Mononuclear cell (primary cell): ENCODE results near the gene FBXL14. TPM values are rescaled to one million over a fixed set of nuclear protein-coding genes. Genes with fewer than 3 reads are reported as not detected.
"Not testable (repeated sequence)": the region's sequence is repeated elsewhere in the genome, so short reads cannot be mapped to it uniquely, and the experiment has no call there.

Experiments used
- H3K27me3 ChIP-seq: 2 replicates; pipeline ENCODE4 v1.6.0; 2011; ENCODE audit warnings: low read length, control low read depth; ENCODE audit not compliant: insufficient read depth
- H3K4me1 ChIP-seq: 2 replicates; pipeline ENCODE4 v1.5.1; 2011; ENCODE audit warnings: mild to moderate bottlenecking, low read length, control low read depth; ENCODE audit not compliant: insufficient read depth
- H3K4me3 ChIP-seq: 2 replicates; pipeline ENCODE4 v1.5.1; 2011; ENCODE audit warnings: mild to moderate bottlenecking, low read length, moderate library complexity
- H3K9me3 ChIP-seq: 2 replicates; pipeline ENCODE4 v1.5.1; 2011; ENCODE audit warnings: low read depth, mild to moderate bottlenecking, control low read depth, low read length
- total RNA-seq: library from RNA; depleted of rRNA; stranded (reverse); fragments of >200 nt; gene quantifications from one replicate; pipeline ENCODE4 v1.2.3, GENCODE V29; 2012

The FBXL14 gene
- total RNA-seq, 1 donor: 21.1 TPM

DNA sequence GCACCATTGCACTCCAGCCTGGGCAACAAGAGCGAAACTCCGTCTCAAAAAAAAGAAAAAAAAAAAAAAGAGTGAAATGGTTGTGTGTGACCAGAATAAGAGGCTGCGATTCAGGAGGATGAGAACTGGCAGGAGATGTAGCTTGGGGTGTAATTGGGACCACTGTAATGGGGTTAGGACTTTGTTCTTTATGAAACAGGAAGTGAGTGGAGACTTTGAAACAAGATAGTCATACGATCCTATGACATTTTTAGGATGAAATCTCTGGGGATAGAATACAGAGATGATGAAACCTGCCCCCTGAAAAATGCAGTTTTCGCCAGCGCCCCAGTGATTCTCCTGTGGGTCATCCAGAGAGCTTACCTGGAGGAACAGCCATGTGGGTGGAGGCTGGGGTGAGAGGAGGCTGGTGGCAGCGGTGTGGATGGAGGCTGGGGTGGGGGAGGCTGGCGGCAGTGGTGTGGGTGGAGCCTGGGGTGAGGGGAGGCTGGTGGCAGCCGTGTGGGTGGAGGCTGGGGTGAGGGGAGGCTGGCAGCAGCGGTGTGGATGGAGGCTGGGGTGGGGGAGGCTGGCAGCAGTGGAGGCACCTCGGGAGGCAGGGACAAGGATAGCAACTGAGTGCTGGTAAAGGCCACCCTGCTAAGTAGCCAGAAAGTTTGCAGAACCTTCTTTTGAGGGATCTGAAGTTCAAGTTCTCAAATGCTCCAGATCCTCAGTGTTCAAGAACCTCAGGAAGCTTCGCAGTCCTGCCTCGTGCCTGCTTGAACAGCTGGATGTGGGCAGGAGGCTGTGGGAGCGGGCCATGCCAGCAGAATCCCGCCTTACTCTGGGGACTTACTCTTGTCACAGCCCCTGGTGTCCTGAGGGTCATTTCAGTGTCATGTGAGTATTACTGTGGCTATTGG is 20.2 kb downstream of the FBXL14 start:
- Histone ChIP-seq H3K4me3 (no peak overlapping the region), H3K9me3 (no peaks in the 10 kb centered on the region), H3K4me1 (no peaks in the 10 kb centered on the region), H3K27me3 (no peaks in the 10 kb centered on the region)

DNA sequence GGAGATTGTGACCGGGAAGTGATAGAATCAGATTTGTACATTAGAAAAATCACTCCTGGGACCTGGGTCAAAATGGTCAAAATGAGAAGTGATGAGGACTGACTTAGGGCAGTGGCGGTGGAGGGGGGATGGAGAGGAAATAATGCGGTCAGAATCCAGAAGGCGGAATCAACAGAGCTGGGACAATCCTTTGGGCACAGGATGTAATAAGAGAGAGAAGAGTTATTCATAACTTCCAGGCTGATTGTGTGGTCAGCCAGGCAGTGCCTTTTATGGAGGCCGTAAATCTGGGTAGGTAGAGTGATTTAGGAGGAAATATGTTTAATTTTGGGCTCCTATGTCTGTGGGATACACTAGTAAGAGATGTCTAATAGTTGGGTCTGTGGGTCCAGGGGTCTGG is 21.6 kb downstream of the FBXL14 start:
- Histone ChIP-seq H3K9me3 (no peaks in the 10 kb centered on the region), H3K4me1 (no peaks in the 10 kb centered on the region), H3K27me3 (no peaks in the 10 kb centered on the region), H3K4me3 (no peak overlapping the region)

DNA sequence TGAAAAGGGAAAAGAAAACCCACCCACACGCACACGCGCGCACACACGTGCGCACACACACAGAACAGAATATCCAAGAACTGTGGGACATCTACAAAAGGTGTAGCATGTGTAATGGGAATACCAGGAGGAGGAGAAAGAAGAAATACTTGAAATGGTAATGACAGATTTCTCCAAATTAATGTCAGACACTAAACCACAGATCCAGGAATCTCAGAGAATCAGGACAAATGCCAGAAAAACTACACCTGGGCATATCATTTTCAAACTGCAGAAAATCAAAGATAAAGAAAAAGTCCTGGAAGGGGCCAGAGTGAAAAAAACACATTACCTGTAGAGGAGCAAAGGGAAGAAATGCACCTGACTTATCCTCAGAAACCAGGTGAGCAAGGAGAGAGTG is 26.5 kb downstream of the FBXL14 start:
- Histone ChIP-seq H3K4me3 (no peak overlapping the region), H3K4me1 (no peaks in the 10 kb centered on the region), H3K27me3 (no peaks in the 10 kb centered on the region), H3K9me3 (no peaks in the 10 kb centered on the region)

DNA sequence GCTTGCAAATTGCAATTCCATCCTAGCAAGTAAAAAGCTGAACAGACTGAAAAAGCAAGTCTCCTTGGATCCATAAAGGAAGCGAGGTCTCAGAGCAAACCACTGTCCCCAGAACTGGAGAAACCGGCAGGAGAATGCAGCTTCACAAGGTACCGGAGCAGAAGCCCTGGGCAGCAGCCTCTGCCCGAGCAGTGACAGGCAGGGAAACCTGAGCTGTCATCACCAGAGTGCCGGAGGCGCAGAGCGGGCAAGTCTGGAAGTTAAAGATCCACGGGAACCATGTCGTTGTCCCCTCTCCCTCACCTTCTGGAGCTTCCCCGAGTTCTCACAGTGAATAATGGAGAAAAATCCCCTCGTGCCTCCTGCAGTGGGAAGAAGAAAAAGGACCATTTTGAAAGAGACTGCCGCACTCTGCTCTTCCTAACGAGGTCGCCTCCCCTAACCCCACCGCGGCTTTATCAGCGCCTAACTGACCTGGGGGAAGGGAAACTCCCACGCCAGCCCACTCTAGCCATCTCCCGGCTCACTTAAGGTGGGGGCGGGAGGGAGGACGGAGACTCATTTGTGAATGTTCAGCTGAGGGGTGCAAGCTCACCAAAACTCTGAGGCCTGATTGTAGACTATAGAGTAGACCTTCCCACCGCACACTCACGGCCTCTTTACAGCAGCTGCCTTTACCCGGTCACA is 27.8 kb downstream of the FBXL14 start:
- Histone ChIP-seq H3K4me3 (no peak overlapping the region), H3K9me3 (no peaks in the 10 kb centered on the region), H3K27me3 (no peaks in the 10 kb centered on the region), H3K4me1 (no peaks in the 10 kb centered on the region)

DNA sequence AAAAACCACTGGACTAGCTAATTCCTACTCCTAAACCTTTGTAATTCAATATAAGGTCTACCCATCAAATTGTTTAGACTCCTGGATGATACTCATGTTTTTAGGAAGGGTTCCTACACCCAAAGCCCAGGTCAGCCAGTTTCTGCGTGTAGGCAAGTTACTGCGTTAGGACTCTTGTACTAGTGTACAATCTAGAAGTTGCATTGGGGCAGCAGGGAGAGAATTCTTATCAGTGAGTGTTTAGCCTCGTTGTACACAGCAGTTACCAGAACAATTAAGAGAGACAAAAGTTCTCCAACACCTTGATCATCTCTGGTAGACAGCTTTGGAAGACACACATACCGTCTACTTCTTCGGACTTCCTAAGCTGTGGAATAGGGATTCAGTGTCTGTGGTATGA is 29.2 kb downstream of the FBXL14 start:
- H3K4me1 ChIP-seq: no peaks in the 10 kb centered on the region
- H3K9me3 ChIP-seq: no peaks in the 10 kb centered on the region
- H3K4me3 ChIP-seq: no peak overlapping the region
- H3K27me3 ChIP-seq: no peaks in the 10 kb centered on the region

DNA sequence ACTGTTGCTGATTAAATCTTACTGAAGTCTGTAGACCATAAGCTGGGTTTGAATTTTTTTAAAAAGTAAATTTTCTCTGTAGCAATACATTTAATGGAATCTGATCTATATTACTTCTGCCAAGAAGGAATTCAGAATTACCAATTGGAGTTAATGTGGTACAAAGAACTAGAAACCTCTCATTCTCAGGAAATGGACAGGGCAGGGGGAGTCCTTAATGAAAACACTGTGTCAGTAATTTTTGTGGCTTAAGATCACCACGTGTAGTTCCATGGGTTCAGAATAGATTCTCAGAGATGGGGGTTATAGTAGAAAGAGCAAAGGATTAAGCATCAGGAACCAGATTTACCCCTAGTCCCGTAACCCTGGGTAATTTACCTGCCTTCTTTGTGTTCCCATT is 30.3 kb downstream of the FBXL14 start:
- no peaks in the 10 kb centered on the region for H3K9me3 ChIP-seq
- H3K27me3 ChIP-seq: no peaks in the 10 kb centered on the region

DNA sequence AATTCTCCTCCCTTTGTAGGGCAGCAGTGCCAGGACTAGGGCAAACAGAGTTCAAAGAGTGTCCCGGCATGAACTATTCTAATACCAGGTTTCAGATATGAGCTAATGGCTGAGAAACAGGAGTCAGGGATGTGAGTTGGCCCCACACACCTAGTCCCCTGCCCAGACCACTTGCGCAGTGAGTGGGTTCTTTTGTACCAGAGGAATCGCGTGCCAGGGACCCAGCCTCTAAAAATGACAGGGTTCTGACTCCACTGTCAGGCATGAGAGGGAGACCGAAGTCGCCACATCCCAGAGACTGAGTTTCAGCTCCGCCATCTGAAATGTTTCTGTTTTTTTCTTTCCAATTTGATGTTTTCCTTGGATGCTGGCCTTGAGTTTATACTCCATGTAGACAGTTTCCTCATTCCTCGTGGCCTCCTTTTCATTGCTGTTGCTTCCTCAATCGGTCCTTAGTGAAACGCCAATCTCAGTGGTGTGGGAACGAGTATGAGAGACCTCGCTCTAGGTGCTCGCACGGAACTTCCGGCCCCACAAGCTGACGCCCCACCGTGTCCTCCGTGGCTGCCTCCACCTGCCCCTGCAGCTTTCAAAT is 31.5 kb downstream of the FBXL14 start:
- no peaks in the 10 kb centered on the region for H3K9me3 ChIP-seq
- H3K4me3 ChIP-seq: no peak overlapping the region
- no peaks in the 10 kb centered on the region for H3K27me3 ChIP-seq
- no peaks in the 10 kb centered on the region for H3K4me1 ChIP-seq

More for the DNA sequence above, 30.3 kb downstream of the FBXL14 start:
- H3K4me1 ChIP-seq: no peaks in the 10 kb centered on the region
- no peak overlapping the region for H3K4me3 ChIP-seq

DNA sequence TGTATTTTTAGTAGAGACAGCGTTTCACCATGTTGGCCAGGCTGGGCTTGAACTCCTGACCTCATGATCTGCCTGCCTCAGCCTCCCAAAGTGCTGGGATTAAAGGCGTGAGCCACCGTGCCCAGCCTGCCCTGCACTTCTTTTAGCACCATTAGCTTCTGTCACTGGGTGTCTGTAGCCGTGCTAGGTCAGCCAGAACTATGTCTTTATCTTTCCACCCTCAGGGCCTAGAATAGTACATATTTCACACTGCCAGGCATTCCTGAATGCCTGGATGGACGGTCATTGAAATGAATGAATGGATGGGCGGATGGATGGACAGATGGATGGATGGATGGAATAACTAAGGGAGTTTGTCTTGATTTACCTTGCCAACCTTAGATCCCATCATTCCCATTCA is 33.7 kb downstream of the FBXL14 start:
- Histone ChIP-seq H3K27me3 (no peaks in the 10 kb centered on the region), H3K9me3 (no peaks in the 10 kb centered on the region), H3K4me3 (no peak overlapping the region), H3K4me1 (no peaks in the 10 kb centered on the region)

DNA sequence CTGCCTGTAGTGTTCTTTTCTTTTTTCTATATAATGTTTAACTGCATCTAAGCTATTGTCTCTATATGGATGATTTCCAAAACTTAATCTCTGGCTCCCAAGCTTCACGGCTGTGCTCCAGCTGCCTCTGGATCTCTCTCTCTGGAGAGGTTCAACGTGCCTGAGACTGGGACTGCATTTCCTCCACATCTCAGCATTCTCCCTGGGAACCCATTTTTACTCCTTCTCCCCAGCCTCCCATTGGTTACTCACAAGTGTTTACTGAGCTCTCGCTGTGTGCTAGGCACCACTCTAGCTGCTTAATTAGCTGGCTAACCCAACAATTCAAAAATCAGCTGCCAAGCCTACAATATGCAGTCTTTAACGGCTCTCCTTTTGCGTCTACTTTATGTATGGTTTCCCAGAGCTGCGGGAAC is 34.7 kb downstream of the FBXL14 start:
- H3K9me3 ChIP-seq: no peaks in the 10 kb centered on the region
- H3K4me1 ChIP-seq: no peaks in the 10 kb centered on the region
- H3K4me3 ChIP-seq: no peak overlapping the region
- H3K27me3 ChIP-seq: no peaks in the 10 kb centered on the region

DNA sequence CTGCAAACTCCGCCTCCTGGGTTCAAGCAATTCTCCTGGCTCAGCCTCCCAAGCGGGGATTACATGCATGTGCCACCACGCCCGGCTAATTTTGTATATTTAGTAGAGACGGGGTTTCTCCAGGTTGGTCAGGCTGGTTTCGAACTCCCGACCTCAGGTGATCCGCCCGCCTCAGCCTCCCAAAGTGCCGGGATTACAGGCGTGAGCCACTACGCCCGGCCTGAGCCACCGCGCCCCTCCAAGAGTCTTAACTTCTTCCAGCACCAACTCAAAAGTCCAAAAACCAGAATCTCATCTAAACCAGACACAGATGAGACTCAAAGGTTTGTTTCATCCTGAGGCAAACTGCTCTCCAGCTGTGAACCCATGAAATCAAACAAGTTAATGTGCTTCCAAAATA is 36.3 kb downstream of the FBXL14 start:
- not testable (repeated sequence) for H3K9me3 ChIP-seq, H3K4me1 ChIP-seq, H3K27me3 ChIP-seq, H3K4me3 ChIP-seq

DNA sequence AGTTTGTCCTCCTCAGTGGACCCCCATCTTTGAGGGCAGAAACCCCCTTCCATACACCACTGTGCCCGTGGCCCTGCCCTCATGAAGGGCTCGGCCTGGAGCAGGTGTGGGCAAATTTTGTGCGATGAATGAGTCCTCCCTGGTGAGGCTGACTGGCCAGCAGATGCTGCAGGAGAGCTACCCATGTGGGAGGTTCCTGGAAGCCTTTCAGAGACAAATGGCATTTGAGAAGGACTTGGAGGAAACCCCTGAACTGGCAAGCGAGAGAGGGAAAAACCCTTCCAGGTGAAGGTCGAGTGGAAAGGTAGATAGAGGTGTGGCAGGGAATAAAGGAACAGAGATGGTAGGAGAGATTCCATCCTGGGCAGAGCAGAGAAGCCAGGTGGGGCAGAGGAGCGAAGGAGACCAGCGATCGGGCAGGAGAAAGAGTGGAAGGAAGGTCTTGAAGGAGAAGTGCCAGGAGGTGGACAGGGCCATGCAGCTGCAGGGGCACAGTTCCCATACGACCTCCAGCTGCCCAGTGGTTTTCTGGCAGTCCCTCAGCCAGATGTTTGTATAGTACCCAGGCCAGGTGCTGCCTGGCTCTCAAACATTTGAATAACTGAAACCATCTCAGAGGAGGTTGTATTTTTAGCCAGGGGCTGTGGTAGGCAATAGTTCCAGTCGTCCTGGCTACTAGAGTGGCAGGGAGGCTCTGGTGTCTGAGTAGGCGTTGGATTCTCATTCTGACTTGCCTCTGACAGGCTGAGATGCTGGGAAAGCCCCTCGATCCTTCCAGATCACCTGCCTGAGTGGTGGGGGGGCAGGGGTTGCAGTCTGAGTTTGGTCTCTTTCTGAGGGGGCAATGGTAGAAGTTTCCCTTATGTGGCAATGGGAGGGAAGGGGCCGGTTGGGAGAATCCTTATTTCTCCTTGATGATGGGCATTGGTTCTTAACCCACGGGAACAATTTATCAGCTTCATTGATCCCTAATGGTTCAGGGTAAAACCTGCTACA is 40.1 kb downstream of the FBXL14 start:
- H3K4me3 ChIP-seq: no peak overlapping the region
- no peaks in the 10 kb centered on the region for H3K9me3 ChIP-seq
- H3K27me3 ChIP-seq: no peaks in the 10 kb centered on the region
- H3K4me1 ChIP-seq: no peaks in the 10 kb centered on the region

DNA sequence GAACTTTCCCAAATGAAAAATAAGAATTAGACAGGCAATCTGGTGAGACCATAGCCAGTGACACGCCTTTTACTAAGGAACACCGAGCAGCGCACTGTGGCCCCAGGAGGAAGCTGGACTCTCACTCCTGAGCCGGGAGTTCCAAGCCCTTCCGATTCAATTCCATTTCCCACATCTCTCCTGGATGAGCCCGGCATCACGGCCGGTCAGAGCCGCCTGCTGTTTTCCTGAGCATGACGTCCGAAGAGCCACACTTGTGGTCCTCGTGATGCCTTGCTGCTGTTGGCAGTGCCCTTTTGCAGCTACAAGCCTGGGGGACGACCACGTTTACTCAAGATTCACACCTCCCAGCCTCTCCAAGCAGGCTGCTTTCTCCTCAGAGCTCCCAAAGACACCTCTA is 40.8 kb downstream of the FBXL14 start:
- no peak overlapping the region for H3K4me3 ChIP-seq
- H3K27me3 ChIP-seq: no peaks in the 10 kb centered on the region
- H3K9me3 ChIP-seq: no peaks in the 10 kb centered on the region
- no peaks in the 10 kb centered on the region for H3K4me1 ChIP-seq

DNA sequence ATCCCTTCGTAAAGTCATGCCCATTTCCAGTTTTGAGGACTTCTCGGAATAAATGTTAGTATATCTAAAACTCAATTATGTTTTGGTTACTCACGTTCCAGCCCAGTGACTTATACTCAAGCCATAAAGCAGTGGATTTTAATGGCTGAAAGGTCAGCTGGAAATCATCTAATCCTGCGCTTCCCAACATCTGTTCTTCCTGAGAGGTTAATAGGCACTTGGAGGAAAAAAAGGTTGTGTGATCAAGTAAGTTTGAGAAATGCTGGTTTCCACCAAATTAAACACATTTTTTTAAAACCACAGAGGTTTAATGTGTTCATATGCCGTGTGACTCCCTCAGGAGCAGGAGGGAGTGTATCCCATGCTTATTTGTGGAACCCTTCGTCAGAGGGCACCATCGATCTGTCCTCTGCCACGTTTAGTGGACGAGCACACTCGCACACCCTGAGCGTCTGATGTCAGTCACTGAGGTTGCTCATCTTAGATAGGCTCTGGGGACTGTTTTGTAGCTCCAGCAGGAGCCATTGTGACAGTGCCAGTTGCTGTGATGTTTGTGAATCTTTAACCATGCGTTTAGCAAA is 41.4 kb downstream of the FBXL14 start:
- Histone ChIP-seq H3K4me1 (no peaks in the 10 kb centered on the region), H3K27me3 (no peaks in the 10 kb centered on the region), H3K9me3 (no peaks in the 10 kb centered on the region), H3K4me3 (no peak overlapping the region)

DNA sequence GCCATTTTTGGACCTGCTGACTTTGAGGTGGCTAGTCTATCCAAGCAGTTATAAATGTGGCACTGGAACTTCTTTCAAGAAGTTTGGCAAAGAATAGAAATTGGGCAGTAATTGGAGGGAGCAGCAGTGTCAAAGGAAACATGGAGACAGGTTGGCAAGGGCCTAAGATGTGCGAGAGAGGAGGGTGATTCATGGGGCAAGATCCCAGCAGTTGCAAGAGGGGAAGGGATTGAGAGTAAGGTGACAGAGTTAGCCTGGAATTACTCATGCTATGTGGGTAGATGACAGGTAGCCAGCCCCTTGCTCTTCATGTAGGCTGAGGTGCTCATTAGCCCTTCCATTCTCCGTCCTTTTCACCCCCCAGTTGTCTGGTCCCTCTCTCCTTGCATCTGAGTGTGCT is 42.2 kb downstream of the FBXL14 start:
- Histone ChIP-seq H3K27me3 (no peaks in the 10 kb centered on the region), H3K4me3 (no peak overlapping the region), H3K9me3 (no peaks in the 10 kb centered on the region), H3K4me1 (no peaks in the 10 kb centered on the region)
